K562 (cell line): ENCODE data around the gene OR2F2. TPM values are rescaled to one million over a fixed set of nuclear protein-coding genes. Genes with fewer than 3 reads are reported as not detected.
A peak's percentile ranks its signal among the peaks of the same experiment; 100 is the strongest.

ENCODE experiments used
- ATF3 ChIP-seq, 2 experiments: fragments of 450-650 bp in 1 of 2; sonication (generic) in 1 of 2; formaldehyde crosslinking in 1 of 2; IDR thresholded peaks in 1 of 2; conservative IDR thresholded peaks in 1 of 2; 2 replicates each; pipeline versions ENCODE4 v1.6.1 to v1.8.1; 2016 to 2023; ENCODE audit warnings: mild to moderate bottlenecking in 2 of 2, moderate library complexity in 2 of 2, inconsistent platforms in 1 of 2, missing genetic modification reagents in 1 of 2
- ATF6 ChIP-seq: sonication (generic); formaldehyde crosslinking; IDR thresholded peaks from 2 replicates; pipeline ENCODE4 v1.4.0; 2020; ENCODE audit warnings: mild to moderate bottlenecking, missing genetic modification reagents
- ATF7 ChIP-seq: fragments of 450-650 bp; IDR thresholded peaks from 2 replicates; pipeline ENCODE4 v1.7.1; 2014; ENCODE audit warnings: mild to moderate bottlenecking, moderate library complexity
- BHLHE40 ChIP-seq: IDR thresholded peaks from 2 replicates; pipeline ENCODE4 v1.6.1; 2011; ENCODE audit warnings: low read length, improper control_type of control experiment
- BRD4 ChIP-seq: fragments of 200-600 bp; sonication (generic); IDR thresholded peaks from 2 replicates; pipeline ENCODE4 v1.6.1; 2017; ENCODE audit warnings: inconsistent platforms
- CEBPG ChIP-seq, 3 experiments: fragments of 200-800 bp in 1 of 3; sonication (Bioruptor generic) in 1 of 3; sonication (generic) in 1 of 3; formaldehyde crosslinking in 1 of 3; IDR thresholded peaks in 2 of 3; conservative IDR thresholded peaks in 1 of 3; 2 replicates each; pipeline versions ENCODE4 v1.6.1 to v1.8.0; 2016 to 2022; ENCODE audit warnings: missing compliant biosample characterization in 2 of 3, missing genetic modification characterization in 2 of 3, mild to moderate bottlenecking in 1 of 3, missing genetic modification reagents in 1 of 3
- COPS2 ChIP-seq: fragments of 450-650 bp; conservative IDR thresholded peaks from 2 replicates; pipeline ENCODE4 v1.6.1; 2016; ENCODE audit warnings: mild to moderate bottlenecking, moderate library complexity
- CSDE1 ChIP-seq, 2 experiments: fragments of 450-650 bp; IDR thresholded peaks; 2 replicates each; pipeline ENCODE4 v1.6.1; 2016; ENCODE audit warnings: mild to moderate bottlenecking in 1 of 2
- E2F6 ChIP-seq, 2 experiments: IDR thresholded peaks; 2 replicates each; pipeline ENCODE4 v1.6.1; 2011; ENCODE audit warnings: borderline replicate concordance in 1 of 2, control low read depth in 1 of 2, low read depth in 1 of 2, low read length in 1 of 2, mild to moderate bottlenecking in 1 of 2, mixed read lengths in 1 of 2, moderate library complexity in 1 of 2; ENCODE audit not compliant: insufficient read depth in 1 of 2, insufficient read length in 1 of 2, poor library complexity in 1 of 2, severe bottlenecking in 1 of 2; ENCODE audit errors: extremely low read depth in 1 of 2
- FOXA1 ChIP-seq: fragments of 450-650 bp; IDR thresholded peaks from 2 replicates; pipeline ENCODE4 v1.6.1; 2016; ENCODE audit warnings: mild to moderate bottlenecking, borderline replicate concordance
- FOXP1 ChIP-seq: sonication (generic); formaldehyde crosslinking; IDR thresholded peaks from 2 replicates; pipeline ENCODE4 v1.8.0; 2022; ENCODE audit warnings: mild to moderate bottlenecking, missing genetic modification reagents
- GABPB2 ChIP-seq: fragments of 250-450 bp; sonication (Bioruptor Pico); conservative IDR thresholded peaks from 2 replicates; pipeline ENCODE4 v1.5.1; 2021; ENCODE audit warnings: mild to moderate bottlenecking
- HOMEZ ChIP-seq: fragments of 250-450 bp; sonication (Bioruptor Pico); IDR thresholded peaks from 2 replicates; pipeline ENCODE4 v1.4.0; 2020; ENCODE audit warnings: mild to moderate bottlenecking, moderate library complexity
- STAT5B ChIP-seq: fragments of 250-450 bp; sonication (Bioruptor Pico); IDR thresholded peaks from 2 replicates; pipeline ENCODE4 v1.8.0; 2021; ENCODE audit warnings: mild to moderate bottlenecking, inconsistent platforms
- TAF7 ChIP-seq: fragments of 450-650 bp; IDR thresholded peaks from 2 replicates; pipeline ENCODE4 v1.6.1; 2016; ENCODE audit warnings: missing genetic modification characterization, missing compliant biosample characterization
- THAP7 ChIP-seq: fragments of 250-450 bp; sonication (Bioruptor Pico); IDR thresholded peaks from 2 replicates; pipeline ENCODE4 v1.5.0; 2021
- ZNF395 ChIP-seq: fragments of 200-800 bp; sonication (Bioruptor generic); IDR thresholded peaks from 2 replicates; pipeline ENCODE4 v1.6.1; 2017; ENCODE audit warnings: missing genetic modification characterization, missing compliant biosample characterization
- ZNF764 ChIP-seq: fragments of 250-450 bp; sonication (Bioruptor Pico); IDR thresholded peaks from 2 replicates; pipeline ENCODE4 v1.4.0; 2020; ENCODE audit warnings: low read depth, mild to moderate bottlenecking, moderate library complexity
- polyA plus RNA-seq, 8 experiments: library from polyadenylated mRNA; depleted of rRNA in 4 of 8; stranded (reverse) in 5 of 8; unstranded in 3 of 8; fragments of >200 nt; fragmentation: Nextera tagmentation in 2 of 8; fragmentation: Illumina TruSeq in 1 of 8; extraction: Ambion mirVana in 2 of 8; extraction: Trizol in 1 of 8; gene quantifications; 2 replicates each; pipeline versions ENCODE4 v1.2.1 to v1.2.3, GENCODE V29; 2011 to 2014; ENCODE audit warnings: inconsistent platforms in 1 of 8, missing spikeins in 1 of 8
- total RNA-seq, 7 experiments: library from RNA; depleted of rRNA in 6 of 7; stranded (reverse); fragments of >200 nt in 6 of 7; fragmentation: Illumina TruSeq in 2 of 7; extraction: Trizol in 2 of 7; gene quantifications; 2 replicates each; pipeline versions ENCODE4 v1.2.1 to v1.2.3, GENCODE V29; 2011 to 2021; ENCODE audit warnings: low replicate concordance in 1 of 7

The OR2F2 gene
- total and polyA plus RNA-seq, 9 of the 15 experiments (the other 6 are each of a cell fraction or from before 2014, with no cell fraction given): not detected

- TF ChIP-seq TAF7 (tag) (no peak), BHLHE40 (no peak), ZNF395 (CRISPR knock-in tag) (no peak), CEBPG (CRISPR knock-in tag; IDR thresholded peaks at IDR 0.05) (no peak), CEBPG (tag; conservative IDR thresholded peaks at IDR 0.05 in 1 of 2, IDR thresholded peaks at IDR 0.05 in 1 of 2) (peak in 1 of 2 experiments; percentile 79; a peak in 2 of 4 replicates), ATF3 (IDR thresholded peaks at IDR 0.05) (peak; percentile 56; the same call in 1 of the 2 replicates), ATF3 (CRISPR knock-in tag; conservative IDR thresholded peaks at IDR 0.05) (no peak), FOXA1 (no peak), E2F6 (IDR thresholded peaks at IDR 0.05; ENCODE audit: borderline replicate concordance in 1 of 2, extremely low read depth in 1 of 2, insufficient read depth in 1 of 2, insufficient read length in 1 of 2, low read depth in 1 of 2, low read length in 1 of 2, poor library complexity in 1 of 2, severe bottlenecking in 1 of 2) (no peak), ZNF764 (CRISPR knock-in tag) (no peak), ATF7 (no peak), GABPB2 (CRISPR knock-in tag) (no peak), HOMEZ (CRISPR knock-in tag) (no peak), ATF6 (CRISPR knock-in tag) (no peak), CSDE1 (IDR thresholded peaks at IDR 0.05) (no peak), STAT5B (CRISPR knock-in tag) (no peak), BRD4 (no peak), THAP7 (CRISPR knock-in tag) (no peak), FOXP1 (no peak), COPS2 (no peak)
Measured at GRCh38 chr7:143936087-143937009, 1.3 kb downstream of the OR2F2 start (continued).
